Measurements from ENCODE around the gene SLC39A11.

GRCh38 chr17:72713701-72714100 is 378.8 kb downstream of the SLC39A11 start:
- TF ChIP-seq CTCF (IDR thresholded peaks at IDR 0.05) (no peak), EP300 (IDR thresholded peaks at IDR 0.05) (no peak), POLR2AphosphoS5 (IDR thresholded peaks at IDR 0.05) (no peak)

Measured in upper lobe of left lung (tissue), 4 donors.